Measurements from ENCODE around the gene FBXO34. TPM values are rescaled to one million over a fixed set of nuclear protein-coding genes. Genes with fewer than 3 reads are reported as not detected.

FBXO34 gene
- total and polyA plus RNA-seq, 9 of the 15 experiments (the other 6 are each of a cell fraction or from before 2014, with no cell fraction given) = 6.3 to 24.9 (median 16.2) TPM

- TF ChIP-seq SRF (CRISPR knock-in tag; IDR thresholded peaks at IDR 0.05) (no peak), SP1 (CRISPR knock-in tag; IDR thresholded peaks at IDR 0.05) (peak; percentile 94), MCM2 (IDR thresholded peaks at IDR 0.05; ENCODE audit: low read depth) (no peak), ZNF239 (CRISPR knock-in tag; IDR thresholded peaks at IDR 0.05) (no peak), SUPT5H (IDR thresholded peaks at IDR 0.05) (no peak), SMARCE1 (IDR thresholded peaks at IDR 0.05) (peak; percentile 34; the same call in 1 of the 2 replicates), CBFA2T2 (conservative IDR thresholded peaks at IDR 0.05) (no peak), ZBTB34 (CRISPR knock-in tag; IDR thresholded peaks at IDR 0.05) (no peak), E2F3 (CRISPR knock-in tag; IDR thresholded peaks at IDR 0.05) (no peak), TCF15 (CRISPR knock-in tag; IDR thresholded peaks at IDR 0.05) (no peak), ZNF143 (CRISPR knock-in tag; IDR thresholded peaks at IDR 0.05) (no peak), SMARCA4 (IDR thresholded peaks at IDR 0.05) (no peak), PHF8 (IDR thresholded peaks at IDR 0.05; ENCODE audit: borderline replicate concordance, low read length) (peak; percentile 78; the same call in 1 of the 2 replicates), FOXJ3 (CRISPR knock-in tag; IDR thresholded peaks at IDR 0.05) (no peak), ZNF232 (CRISPR knock-in tag; IDR thresholded peaks at IDR 0.05) (no peak), ILF3 (IDR thresholded peaks at IDR 0.05; ENCODE audit: borderline replicate concordance) (no peak), CREM (IDR thresholded peaks at IDR 0.05; ENCODE audit: low read depth) (peak; percentile 96), ESRRA (IDR thresholded peaks at IDR 0.05; ENCODE audit: borderline replicate concordance, low read depth) (peak; percentile 58; the same call in 1 of the 2 replicates), L3MBTL2 (IDR thresholded peaks at IDR 0.05) (peak; percentile 62), TRIM24 (IDR thresholded peaks at IDR 0.05) (peak in 1 of 2 experiments; percentile 30; a peak in 1 of 4 replicates), ZNF639 (CRISPR knock-in tag; conservative IDR thresholded peaks at IDR 0.05 in 1 of 2, IDR thresholded peaks at IDR 0.05 in 1 of 2) (no peak), ZNF79 (CRISPR knock-in tag; IDR thresholded peaks at IDR 0.05; ENCODE audit: low read depth) (no peak), ZBTB17 (CRISPR knock-in tag; IDR thresholded peaks at IDR 0.05) (no peak), ZNF253 (CRISPR knock-in tag; conservative IDR thresholded peaks at IDR 0.05) (no peak), DEAF1 (CRISPR knock-in tag; IDR thresholded peaks at IDR 0.05) (peak; percentile 61; the same call in 1 of the 2 replicates)
Observed at GRCh38 chr14:55270832-55271571, at the start of gene FBXO34 (continued).
